Measurements from ENCODE around the gene ADGRV1. TPM values are rescaled to one million over a fixed set of nuclear protein-coding genes. Genes with fewer than 3 reads are reported as not detected.

Gene ADGRV1
- polyA plus RNA-seq, 10 donors, result 0.19 to 8.6 (median 0.98) TPM

DNA sequence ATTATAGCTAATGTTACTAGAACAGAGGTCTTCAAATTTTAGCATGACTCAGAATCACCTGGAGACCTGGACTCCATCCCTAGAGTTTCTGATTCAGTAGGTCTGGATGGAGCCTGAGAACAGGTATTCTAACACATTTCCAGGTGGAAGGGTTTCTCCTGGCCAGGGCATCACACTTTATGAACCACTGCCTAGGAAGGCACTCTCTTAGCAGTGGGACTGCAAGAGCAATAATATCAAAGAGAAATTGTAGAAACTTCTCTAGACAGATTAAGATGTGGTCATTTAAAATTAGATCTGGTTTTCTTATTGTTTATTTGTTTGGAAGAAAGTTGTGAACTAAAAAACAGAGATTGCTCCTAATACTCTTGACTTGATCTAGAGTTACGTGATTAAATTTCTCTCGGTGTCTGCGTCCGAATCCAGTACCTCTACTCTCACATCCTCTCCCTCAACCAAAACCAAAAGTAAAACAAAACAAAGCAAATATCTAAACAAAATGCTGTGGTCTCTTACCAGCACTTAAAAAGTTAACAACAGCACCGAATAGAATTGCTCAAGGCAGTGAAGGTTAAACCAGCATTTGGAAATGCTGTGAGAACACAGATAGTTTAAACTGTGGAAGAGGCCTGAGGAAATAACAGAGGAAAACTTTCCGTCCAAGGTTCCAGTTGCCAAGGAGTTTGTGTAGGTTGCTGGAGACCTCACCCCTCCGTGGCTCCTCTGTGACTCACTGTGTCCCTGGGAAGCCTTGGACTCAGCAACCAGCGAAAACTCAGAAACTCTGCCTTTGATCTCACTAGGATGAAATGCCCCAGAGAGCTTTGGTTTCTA is 631.1 kb downstream of the ADGRV1 start:
- DNase-seq, result peak; percentile 67 to 91 (median 86)

DNA sequence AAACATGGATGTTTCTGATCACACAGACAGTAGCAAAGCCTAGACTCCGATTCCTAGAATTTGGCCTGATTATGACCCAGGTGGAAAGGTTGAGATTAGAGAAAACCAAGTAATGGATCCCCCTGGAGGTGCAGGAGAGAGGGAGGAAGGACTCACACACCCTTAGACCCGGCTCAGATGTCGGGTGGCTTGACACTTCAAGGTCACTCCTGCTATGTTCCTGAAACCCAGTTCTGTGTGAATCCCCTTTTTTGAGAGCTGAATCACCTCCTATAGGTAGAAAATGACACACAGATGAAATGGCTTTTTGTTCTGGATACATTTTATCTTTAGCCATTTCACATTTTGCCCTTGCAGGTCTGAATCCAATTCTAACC is 631.7 kb downstream of the ADGRV1 start:
- DNase-seq, result no peak

DNA sequence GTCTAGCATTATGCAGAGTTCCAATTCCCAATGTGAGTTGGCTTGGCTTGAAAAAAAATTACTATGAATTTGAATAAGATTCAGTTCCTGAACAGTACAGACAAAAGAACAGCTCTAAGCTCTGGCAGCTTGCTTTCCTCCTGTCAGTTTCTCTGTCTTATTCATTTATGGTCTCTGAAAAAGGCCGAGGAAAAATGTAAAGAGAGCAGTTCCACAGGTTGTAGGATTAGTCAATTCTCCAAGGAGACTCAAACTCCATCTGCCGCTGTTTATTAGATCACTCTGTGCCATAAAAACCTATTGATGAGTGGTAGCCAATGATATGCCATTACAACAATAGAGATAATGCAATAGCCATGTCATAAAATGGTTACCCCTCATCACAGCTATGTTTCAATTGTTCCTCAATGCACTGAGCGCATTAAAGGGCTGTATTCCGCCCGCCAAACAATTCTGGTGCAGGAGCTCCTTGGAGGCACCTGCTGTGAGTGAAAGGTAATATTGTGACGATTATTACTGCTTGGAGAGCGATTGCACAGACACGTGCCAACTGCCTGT is 636.3 kb downstream of the ADGRV1 start:
- DNase-seq, result peak in 1 of 3 donors; percentile 58

DNA sequence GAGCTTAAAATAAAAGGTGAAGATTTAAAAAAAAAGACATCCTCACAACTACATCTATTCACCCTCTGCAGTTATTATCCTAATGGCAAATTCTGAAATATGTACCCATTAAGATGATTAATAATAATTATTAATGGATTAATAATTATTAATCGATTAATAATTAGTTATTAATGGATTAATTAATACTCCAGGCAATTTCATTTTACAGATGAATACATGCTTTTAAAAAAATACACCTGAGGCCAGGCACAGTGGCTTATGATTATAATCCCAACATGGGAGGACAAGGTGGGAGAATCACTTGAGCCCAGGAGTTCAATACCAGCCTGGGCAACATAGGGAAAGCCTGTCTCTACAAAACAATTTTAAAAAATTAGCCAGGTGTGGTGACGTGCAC is 642.1 kb downstream of the ADGRV1 start:
- no peak for DNase-seq

DNA sequence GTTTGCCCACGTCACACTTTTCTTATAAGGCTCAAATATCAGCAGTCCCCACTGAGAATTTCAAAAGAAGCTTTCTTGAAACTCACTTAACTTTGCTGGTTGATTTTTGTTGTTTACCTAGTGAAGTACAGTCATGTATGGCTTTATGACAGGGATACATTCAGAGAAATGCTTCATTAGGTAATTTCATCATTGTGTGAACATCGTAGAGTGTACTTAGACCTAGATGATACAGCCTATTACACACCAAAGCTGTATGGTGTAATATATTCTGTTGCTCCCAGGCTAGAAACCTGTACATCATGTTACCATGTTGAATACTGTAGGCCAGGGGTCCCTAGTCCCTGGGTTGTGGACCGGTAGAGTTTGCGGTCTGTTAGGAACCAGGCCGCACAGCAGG is 647.5 kb downstream of the ADGRV1 start:
- no peak for DNase-seq

DNA sequence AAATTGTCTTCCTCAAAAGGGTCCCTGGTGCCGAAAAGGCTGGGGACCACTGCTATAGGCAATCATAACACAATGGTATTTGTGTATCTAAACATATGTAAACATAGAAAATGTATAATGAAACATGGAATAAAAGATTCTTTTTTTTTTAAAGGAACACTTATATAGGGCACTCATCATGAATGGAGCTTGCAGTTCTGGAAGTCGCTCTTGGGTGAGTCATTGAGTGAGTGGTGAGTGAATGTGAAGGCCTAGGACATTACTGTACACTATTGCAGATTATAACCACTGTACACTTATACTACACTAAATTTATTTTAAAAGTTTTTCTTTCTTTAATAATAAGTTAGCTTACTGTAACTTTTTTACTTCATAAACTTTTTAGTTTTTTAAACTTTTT is 648.1 kb downstream of the ADGRV1 start:
- DNase-seq, result no peak

DNA sequence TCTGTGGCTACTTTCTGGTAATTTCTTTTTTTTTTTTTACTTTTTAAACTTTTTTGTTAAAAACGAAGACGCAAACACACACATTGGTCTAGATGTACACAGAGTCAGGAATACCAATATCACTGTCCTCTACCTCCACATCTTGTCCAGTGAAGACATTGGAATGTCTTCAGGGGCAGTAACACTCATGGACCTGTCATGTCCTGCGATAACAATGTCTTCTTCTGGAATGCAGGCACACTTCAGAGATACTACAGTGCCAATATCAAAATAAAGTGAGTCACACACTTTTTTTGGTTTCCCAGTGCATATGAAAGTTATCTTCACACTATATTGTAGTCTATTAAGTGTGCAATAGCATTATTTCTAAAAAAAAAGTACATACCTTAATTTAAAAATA is 648.7 kb downstream of the ADGRV1 start:
- DNase-seq, result no peak

DNA sequence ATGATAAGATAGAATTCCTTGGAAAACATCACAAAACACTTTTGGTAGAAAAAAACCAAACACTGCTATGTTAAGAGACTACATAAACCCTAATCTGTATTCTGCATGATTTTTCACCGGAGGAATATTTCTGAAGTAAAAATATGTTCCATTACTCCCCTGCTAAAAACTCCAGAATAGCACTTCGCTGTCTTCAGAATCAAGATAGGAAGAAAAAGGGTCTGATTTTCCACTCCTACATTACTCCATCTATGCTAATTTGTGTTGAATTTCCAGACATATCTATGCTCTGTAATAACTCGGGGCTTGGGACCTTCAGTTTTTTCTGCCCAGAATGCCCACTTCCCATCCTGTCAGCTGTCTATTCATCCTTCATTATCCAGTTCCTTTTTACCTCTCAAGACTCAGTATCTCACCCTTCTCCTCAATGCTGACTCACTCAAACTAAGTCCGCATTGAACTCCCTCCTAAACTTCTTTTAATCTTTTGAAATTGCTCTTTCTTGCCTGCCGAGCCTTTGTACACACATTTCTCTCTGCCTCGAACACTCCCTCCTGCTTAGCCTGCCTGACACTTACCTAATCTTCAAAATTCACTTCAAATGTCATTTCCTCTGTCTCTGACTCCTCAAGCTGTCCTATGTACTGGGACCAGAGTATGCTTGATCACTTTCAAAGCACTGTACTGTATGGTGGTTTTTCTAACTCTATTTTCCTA is 653.6 kb downstream of the ADGRV1 start:
- DNase-seq, result peak in 2 of 3 donors; percentile 37 to 65

DNA sequence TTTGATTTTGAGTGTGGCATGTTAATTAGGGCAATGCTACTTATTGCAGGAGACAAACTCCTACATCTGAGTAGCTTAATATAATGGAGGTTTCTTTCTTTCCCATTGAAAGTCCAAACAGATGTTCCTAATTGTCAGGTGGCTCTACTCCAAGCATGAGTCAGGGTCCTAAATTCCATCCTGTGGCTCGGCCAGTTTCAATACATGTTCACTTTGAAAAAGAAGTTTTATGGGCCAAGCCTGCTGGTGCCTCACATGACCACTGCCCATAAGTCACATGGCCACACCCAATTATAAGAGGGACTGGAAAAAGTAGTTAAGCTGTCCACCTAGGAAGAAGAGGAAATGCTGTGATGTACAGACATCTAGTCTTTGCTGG is 654.1 kb downstream of the ADGRV1 start:
- peak; percentile 90 to 95 (median 91) for DNase-seq

Other genes with a start within 250 kb of the ADGRV1 start
- 10 to 100 TPM; 27.6 to 37.8 (median 33.5) TPM for gene CETN3, start 149.0 kb upstream of the ADGRV1 start, polyA plus RNA-seq (ENCODE audit: insufficient read length in 10 of 10)
- 1 to 10 TPM; 4.5 to 7.7 (median 5.5) TPM for gene MBLAC2, start 84.0 kb upstream of the ADGRV1 start, polyA plus RNA-seq (ENCODE audit: insufficient read length in 10 of 10)
- 1 to 10 TPM; 1.3 to 3.4 (median 1.9) TPM for gene POLR3G, start 83.9 kb upstream of the ADGRV1 start, polyA plus RNA-seq (ENCODE audit: insufficient read length in 10 of 10)
- gene LYSMD3, start 29.2 kb upstream of the ADGRV1 start, polyA plus RNA-seq (ENCODE audit: insufficient read length in 10 of 10), result 10 to 100 TPM; 17.7 to 22.1 (median 19.8) TPM